ENCODE measurements around the gene CRTC1.

DNA sequence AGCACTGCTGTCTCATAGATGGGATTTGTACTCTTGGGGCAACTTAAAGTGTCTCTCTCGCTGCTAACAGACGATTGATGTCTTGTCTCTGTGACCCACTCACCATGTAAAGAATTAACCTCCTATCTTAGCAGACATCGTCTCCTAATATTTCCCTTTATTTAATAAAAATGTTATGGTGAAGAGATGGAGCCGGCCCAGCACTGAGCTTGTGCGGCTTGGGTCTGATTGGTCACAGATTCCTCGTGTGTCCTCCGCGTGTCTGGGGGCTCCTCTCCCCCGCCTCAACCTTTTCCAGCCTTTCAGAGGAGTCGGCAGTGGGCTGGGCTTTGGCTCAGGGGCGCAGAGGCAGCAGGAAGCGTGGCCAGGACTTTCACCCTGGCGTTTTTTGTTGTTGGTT lies 13.2 kb upstream of the CRTC1 start:
- TF ChIP-seq, protein P1, sequence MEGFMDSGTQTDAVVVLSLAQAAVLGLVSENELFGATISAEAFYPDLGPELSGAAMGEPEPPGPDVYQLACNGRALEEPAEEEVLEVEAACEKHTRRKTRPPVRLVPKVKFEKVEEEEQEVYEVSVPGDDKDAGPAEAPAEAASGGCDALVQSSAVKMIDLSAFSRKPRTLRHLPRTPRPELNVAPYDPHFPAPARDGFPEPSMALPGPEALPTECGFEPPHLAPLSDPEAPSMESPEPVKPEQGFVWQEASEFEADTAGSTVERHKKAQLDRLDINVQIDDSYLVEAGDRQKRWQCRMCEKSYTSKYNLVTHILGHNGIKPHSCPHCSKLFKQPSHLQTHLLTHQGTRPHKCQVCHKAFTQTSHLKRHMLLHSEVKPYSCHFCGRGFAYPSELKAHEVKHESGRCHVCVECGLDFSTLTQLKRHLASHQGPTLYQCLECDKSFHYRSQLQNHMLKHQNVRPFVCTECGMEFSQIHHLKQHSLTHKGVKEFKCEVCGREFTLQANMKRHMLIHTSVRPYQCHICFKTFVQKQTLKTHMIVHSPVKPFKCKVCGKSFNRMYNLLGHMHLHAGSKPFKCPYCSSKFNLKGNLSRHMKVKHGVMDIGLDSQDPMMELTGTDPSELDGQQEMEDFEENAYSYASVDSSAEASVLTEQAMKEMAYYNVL (CRISPR knock-in tag; IDR thresholded peaks at IDR 0.05; ENCODE audit: borderline replicate concordance) = no peak
- TF ChIP-seq, protein P2, sequence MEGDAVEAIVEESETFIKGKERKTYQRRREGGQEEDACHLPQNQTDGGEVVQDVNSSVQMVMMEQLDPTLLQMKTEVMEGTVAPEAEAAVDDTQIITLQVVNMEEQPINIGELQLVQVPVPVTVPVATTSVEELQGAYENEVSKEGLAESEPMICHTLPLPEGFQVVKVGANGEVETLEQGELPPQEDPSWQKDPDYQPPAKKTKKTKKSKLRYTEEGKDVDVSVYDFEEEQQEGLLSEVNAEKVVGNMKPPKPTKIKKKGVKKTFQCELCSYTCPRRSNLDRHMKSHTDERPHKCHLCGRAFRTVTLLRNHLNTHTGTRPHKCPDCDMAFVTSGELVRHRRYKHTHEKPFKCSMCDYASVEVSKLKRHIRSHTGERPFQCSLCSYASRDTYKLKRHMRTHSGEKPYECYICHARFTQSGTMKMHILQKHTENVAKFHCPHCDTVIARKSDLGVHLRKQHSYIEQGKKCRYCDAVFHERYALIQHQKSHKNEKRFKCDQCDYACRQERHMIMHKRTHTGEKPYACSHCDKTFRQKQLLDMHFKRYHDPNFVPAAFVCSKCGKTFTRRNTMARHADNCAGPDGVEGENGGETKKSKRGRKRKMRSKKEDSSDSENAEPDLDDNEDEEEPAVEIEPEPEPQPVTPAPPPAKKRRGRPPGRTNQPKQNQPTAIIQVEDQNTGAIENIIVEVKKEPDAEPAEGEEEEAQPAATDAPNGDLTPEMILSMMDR (CRISPR knock-in tag; IDR thresholded peaks at IDR 0.05) = no peak
- TF ChIP-seq SP2 (CRISPR knock-in tag; IDR thresholded peaks at IDR 0.05) = no peak
- no peak for TF ChIP-seq NR1H2 (CRISPR knock-in tag; IDR thresholded peaks at IDR 0.05; ENCODE audit: borderline replicate concordance, low read depth)
- TF ChIP-seq RFX5 (IDR thresholded peaks at IDR 0.05; ENCODE audit: low read depth, low read length) = no peak
- TF ChIP-seq RXRA (CRISPR knock-in tag; IDR thresholded peaks at IDR 0.05) = no peak

Data from HepG2 (cell line).